COLO668 (cell line): Measurements from ENCODE around the gene EYS.

Experiments
- DNase-seq: peaks from one replicate; lab custom pipeline; 2025; ENCODE audit not compliant: unreplicated experiment; lab: John Stamatoyannopoulos, UW

EYS gene

DNA sequence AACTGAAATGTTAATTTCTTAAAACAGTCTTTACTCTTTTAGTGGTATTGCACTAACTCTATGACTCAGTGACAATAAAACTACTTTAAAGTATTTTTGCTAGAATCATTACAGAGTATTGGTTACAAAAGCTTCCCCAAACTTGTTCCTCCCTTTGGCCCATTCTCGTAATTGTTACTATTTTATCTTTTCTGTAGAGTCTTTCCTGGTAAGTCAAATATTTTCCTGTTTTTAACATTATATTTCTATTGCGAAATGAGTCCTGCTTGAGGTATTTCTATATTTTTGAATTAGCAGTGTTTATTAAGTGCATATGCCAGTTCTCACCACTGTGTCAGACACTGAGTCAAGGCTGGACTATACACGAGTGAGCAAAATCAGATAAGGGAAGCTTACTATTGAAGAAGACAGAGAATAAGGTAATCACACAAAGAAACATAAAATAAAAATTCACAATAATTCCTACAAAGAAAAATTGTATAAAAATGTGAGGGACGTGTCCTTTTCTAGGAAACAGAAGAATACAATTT lies 970.5 kb downstream of the EYS start:
- DNase-seq: no peak

DNA sequence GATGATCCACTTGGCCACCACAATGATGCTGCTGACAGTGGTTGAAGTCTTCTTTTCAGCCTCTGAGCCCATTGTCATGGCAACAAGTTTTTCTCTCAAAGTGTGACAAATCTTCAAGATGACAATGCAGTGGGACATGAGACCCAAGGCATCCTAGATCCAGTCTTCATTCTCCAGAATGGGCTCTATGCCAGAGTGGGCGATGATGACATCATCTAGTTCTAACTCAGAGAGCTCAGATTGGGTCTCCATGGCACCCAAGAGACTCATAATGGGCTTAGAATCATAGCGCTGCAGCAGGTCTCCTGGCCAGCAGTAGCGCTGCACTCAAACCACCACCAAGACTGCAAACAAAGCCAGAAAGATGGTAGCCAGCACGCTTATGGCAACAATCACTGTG lies 973.6 kb downstream of the EYS start:
- no peak for DNase-seq

DNA sequence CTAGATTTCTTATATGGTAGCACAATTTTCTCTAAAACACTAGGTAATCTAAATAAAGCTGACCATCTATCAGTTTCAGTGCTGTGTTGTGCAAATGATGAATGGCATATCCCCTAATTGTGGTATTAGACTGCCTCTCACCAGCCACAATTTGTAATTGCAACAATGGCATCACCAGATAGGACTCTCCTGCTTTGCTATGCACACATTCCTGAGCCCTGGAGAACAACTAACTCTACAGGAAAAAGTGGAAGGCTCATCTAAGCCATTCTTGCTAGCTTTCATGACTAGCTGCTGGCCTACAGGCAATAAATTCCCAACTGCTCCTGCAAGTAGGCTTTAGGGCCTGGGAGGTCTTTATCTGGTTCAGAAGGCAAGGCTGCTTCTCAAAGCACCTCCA lies 974.1 kb downstream of the EYS start:
- DNase-seq: no peak

DNA sequence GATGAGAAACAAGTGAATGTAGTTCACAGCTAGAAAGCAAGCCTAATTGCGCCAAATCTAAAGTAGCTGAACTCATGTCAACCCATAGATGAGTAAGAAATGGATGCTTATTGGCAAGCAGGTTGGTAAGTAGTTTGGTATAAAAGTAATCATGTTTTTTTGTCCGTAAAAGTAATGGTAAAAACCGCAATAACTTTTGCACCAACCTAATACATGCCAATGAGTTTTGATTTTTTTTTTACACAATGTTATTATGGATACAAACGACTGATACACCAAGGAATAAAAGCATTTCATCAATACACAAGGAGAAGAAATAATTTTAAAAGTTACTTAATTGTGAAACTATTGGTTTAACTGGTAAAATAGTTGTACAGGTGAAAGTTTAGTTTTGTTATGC lies 977.5 kb downstream of the EYS start:
- DNase-seq: no peak

DNA sequence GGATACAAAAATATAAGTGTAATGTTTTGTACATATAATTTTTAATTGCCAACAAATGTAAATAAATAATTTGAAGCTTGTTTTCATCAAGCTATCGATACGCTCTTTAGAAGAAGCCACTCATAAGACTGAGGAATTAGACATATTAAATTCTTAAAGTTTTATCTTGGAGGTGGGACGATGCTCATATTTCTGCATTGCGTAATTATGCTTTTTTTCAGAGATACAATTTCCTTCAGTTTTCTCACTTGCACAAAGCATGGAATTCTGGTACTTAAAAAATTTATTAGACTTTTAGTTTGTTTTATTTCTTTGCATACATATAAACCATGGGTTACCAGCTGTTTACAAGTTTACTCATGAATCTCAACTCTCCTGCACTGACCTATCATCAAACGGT lies 980.0 kb downstream of the EYS start:
- DNase-seq: no peak

DNA sequence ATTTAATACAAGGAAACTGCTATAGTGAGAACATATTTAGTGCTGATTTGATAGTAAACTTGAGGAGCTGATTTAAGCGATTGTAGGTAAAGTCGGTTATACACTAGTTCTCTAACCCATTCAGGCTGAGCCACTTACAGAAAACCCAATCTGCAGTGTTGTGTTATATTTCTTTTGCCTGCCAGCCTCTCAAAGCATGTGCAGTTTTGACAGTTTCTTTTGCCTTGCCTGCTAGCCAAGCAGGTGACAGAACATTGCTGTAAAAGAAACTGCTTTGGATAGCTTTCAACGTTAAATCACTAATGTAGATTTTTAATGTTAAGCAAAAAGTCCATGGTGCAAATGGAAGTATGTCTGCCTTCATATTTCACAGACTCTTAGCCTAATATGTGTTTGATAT lies 982.9 kb downstream of the EYS start:
- no peak for DNase-seq

DNA sequence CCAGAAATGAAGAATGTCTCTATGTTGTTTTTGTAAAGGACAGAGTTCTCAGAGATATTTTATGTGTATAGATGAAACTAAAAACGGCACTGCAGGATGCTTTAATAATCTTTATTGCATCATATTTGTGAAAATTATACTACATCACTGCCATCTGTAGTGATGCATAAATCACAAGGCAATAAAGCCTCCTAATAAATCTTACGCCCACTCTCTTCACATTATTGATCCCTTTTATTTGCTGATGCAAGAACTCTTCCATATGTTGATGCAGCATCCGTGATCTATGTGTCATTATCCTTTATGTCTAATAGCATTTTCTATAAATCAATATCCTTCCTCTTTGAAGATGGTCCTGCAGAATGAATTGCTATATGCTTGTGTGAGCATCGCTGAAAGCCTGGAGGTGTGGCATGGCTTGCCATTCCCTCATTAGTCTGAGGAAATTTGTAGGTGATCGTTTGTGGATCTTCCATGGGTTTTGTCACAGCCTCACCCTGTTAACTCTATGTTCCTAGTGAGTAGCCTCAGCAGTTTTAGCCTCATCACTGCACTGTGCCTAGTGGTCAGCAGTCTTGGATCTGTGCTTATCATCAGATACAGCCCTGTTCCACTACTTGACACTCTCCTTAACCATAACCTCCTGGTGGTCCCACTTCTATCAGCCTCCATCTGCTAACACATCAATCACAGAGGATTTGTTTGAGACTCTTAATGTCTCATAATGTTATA lies 983.5 kb downstream of the EYS start:
- DNase-seq: no peak

DNA sequence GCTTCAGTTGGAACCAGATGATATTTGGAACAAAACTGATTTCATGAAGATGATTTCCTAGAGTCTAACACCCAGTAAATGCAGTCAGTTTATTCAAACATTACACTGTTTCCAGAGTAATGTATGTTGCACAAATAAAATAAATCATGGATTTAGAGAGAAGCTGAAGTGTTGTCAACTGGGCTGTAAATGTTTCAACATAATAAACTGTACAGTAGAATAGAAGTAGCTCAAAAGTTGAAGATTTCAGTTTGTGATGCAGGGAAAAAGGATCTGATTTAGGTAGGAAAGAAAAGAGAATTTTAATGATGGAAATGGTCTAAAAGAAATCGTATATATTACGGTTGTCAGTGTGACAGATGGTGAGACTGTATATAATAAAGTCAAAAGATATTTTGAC lies 985.2 kb downstream of the EYS start:
- DNase-seq: no peak

DNA sequence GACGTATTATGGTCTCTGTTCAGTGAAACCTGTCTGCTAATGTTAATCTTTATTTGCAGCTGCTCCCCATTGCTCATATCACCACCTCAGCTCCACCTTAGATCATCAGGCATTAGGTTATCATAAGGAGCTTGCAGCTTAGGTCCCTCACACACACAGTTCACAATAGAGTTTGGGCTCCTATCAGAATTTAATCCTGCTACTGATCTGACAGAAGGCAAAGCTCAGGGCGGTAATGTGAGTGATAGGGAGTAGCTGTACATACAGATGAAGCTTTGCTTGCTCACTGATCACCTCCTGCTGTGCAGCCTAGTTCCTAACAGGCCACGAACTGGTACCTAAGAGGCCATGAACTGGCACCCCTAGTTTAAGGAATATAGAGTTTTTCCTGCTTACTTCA lies 989.7 kb downstream of the EYS start:
- no peak for DNase-seq

DNA sequence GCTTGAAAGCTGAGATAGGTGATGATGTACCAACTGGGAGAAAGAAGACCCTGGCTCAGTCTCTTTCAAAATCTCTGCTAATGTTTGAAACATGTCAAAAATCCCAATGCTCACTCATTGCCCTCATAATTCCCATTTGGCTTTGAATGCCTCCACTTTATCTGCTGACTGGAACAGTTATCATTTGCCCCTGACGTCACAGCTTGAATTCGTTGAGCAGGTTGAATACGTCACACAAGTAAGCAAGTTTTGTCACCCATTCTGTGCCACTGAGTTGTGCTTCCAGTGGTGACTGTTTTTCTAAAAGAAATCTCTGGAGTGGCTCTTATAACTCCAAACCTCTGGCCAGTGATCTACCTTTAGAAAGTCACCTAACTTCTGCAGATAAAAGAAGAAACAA lies 991.4 kb downstream of the EYS start:
- DNase-seq: no peak

DNA sequence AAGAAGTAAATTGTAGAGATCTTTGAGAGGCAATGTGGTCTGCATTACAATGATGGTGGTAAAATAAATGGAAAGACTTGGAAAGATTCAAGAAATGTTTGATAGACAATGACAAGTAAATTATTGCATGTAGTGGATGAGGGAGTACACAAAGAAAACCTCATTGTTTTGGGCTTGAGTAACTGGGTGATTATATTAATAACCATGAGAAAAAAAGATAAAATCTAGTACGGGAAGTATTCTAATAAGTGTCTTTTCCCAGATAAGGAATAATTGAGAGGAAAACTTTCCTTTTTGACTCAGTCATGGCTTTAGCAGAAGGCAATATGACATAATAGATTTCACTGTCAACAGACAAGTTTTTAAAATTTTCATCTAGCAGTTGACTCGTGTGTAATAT lies 993.0 kb downstream of the EYS start:
- no peak for DNase-seq

DNA sequence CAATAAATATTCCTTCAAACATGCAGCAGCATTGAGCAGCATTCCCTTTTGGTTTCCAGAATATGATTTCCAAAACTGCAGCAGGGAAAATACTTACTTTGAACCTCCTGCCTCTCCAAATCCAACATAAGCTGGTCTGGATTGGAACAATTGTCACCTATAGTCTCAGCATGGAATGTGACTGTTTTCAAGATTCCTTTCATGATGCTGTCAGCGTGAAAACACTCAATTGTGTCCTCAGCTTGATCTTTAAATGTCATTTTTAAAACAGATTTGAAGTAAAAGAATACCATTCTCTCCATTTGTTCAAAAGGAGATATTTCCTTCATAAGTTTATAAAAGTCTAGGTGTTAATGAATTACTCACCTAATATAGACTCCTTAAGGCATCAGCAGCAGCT lies 993.9 kb downstream of the EYS start:
- DNase-seq: no peak

DNA sequence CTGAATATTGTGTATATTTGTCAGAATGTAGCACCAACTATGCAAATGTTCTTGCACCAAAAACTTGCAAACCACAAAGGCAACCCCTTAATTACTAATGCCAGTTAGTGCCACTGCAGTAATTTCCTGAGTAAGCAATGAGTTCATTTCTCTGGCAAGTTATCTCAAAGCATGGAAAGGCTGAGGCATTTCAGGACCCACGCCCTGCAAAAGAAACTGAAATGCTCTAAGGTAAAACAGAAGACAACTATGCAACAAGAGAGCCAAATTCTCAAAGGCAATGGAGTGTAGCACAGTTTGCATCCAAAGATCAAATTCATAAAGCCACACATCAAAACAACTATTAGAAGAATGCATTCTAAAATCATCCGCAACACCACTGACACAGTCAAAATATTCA lies 994.4 kb downstream of the EYS start:
- DNase-seq: no peak

DNA sequence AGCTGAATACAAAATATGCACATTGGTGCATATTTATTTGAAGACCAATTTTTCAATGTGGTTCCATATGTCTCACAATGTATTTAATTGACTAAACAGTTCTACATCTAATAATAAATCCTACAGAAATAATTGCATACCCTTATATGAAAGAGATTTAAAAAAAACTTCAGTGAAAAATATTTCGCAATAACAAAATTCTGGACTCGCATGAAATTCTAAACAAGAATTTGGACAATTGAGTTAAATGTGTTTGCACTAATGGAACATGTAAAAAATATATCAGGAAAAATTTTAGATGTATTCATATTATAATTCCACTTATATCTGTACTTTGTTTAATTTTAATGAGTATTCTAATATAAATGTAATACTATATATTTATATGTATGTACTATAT lies 1003.1 kb downstream of the EYS start:
- DNase-seq: no peak

DNA sequence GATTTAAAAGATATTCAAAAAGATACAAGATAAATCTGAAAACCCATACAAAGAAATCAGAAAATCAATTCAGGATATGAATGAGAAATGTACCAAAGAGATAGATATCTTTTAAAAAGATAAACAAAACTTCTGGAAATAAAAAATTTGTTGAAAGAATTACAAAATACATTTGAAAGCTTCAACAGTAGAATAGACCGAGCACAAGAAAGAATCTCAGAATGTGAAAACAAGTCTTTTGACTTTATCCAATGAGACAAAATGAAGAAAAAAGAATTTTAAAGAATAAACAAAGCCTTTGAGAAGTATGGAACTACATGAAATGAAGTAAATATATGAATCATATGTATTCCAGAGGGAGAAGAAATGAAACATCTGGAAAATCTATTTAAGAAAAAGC lies 1011.0 kb downstream of the EYS start:
- DNase-seq: no peak

DNA sequence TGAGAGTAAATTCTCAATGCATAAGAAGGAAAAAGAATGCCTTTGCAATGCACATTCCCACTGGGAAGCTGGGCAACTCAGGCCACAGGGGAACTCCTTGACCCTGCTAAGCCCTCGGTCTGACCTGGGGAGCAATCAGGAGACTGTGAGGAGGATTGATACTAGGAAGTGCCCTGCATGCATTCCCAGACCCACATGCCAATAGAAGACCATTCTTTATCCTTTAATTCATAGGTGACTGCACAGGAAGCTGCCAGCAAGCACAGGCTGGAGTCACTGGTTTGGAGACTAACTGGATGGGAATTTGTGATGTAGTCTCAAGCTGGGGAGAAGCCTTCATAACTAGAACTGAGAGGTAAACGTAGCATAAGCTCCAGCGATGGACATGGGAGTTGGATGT lies 1012.7 kb downstream of the EYS start:
- DNase-seq: no peak

DNA sequence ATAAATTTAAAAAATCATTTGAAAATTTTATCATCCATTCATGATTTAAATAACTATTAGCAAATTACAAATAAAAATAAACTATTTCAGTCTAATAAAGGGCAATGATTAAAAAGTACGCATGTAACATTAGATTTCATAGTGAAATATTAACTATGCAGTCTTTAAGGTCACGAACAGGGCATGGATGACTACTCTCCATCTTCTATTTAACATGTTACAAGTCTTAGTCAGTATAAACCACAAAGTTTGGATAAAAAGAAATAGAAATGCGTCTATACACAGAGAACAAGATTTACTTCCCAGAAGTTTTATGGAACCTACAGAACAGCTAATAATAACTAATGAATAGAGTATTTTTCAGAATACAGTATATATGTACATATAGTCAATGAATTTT lies 1016.0 kb downstream of the EYS start:
- no peak for DNase-seq

DNA sequence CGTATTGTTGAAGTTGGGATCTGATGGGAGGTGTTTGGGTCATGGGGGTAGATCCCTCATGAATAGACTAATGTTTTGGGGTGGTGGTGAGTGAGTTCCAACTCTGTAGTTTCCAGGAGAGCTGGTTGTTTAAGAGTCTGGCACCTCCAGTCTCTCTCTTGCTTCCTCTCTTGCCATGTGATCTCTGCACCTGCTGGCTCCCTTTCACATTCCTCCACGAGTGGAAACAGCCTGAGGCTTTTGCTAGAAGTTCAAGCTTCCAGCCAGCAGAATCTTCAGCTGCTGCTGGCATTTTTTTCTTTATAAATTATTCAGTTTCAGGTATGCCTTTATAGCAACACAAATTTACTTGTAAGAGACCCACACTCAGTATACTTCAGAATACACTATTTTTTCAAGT lies 1021.6 kb downstream of the EYS start:
- DNase-seq: no peak

DNA sequence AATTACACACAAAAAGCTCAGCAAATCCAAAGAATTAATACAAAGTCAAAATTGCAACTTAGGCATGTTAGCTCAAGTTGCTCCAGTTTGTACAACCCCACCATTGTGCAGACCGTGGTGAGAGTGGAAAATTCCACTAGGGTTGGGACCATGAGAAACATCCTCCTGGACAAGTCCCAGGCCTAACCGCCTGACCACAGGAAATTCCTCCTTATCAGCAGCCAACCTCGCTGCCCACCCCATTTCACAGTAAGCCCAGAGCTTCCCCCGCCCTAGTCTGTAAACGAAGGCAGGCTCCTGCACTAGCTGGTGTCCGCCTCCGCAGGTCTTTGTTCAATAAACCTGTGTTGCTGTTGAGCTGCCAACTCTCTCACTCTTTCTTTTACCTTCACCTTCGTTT lies 1023.3 kb downstream of the EYS start:
- no peak for DNase-seq

DNA sequence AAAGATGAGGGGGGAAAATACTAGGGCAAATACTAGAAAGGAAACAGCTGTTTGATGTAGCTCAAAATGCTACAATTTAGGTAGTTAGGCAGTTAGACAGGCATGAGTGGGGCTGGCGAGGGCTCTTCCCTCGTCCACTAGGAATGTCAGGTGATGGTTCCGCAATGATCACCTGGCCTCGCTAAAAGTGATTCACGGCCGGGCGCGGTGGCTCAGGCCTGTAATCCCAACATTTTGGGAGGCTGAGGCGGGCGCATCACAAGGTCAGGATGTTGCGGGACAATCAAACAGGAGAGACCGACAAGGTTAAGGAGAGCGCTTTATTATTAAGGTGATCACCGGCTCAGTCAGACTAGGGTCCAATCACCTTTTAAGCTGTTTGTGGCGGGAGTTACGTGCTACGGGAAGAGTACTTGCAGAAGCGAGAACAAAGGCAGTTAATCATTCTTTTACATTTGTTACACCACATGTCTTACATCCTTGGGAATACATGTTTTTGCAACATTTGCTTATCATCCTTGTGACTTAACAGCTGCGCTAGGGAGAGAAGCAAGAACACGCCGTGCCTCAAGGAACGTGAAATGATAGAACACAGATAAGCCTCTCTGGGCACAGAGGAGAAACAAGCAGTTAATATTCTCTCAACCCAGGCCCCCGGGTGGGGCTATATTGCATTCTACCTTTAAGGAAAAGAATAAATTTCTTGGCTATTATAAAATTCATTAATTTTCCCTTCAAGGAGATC lies 1025.4 kb downstream of the EYS start:
- DNase-seq: no peak

DNA sequence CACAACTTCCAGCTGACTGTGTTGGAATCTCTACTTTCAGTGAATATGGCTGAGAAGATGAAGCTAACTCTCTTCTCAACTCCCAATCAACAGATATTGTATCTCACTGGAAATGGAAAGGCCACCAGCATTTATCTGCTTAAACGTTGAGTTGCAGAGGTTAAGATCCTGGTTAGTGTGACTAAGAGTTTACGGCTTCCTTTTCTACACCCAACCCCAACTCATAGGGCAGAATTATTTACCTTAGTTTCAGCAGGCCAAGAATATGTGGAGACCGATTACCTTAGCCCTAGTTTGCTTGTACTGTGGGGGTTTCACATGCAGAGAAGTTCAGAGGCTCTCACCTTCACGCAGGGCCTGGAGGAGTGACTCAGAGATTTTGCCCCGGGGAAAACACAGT lies 1026.6 kb downstream of the EYS start:
- no peak for DNase-seq

DNA sequence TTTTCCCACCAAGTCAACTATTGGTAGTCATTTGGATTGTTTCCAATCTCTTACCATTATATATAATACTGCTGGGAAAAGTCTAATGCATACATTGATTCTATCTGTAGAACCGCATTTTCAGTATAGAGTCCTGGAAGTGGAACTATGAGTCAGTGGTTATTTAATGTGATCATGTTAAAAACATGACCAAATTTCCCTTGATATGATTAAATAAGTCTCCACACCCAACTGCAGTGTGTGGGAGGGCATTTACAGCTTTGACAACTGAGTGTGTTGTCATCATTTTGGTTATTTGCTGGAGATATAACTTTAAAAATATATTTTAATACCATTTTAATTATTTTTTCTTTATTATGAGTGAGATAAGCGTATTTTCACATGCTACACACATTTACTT lies 1027.6 kb downstream of the EYS start:
- no peak for DNase-seq

DNA sequence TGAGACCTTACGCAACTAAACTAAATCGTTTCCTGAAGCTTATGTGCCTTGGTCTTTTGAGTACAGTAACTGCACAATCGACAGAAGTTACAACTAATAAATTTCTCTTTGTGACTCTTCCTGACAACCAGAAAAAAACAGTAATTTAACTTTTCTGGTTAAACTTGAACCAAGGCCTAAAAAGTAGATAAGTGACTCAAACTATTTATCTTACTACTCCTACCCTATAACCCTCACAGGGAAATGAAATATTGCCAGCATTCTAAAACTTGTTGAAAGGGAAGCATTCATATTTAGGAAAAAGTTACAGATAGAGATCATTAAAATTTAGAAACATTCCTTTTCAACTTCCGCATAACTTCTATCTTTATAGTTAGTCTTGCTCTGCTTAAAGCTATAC lies 1034.4 kb downstream of the EYS start:
- no peak for DNase-seq
